Stimulated activated CD8-positive, alpha-beta memory T cell treated with anti-CD3 and anti-CD28 coated beads, Interleukin-12 subunit alpha, Interleukin-12 subunit beta, amount 100 ng/mL, for 4 hours (primary cell): ENCODE measurements around the gene SEPTIN10.
A peak's percentile ranks its signal among the peaks of the same experiment; 100 is the strongest.
"Not testable (repeated sequence)": the region's sequence is repeated elsewhere in the genome, so short reads cannot be mapped to it uniquely, and the experiment has no call there.

Source experiments
- DNase-seq: peaks from one replicate; pipeline ENCODE4 v3.0.0-alpha.2; 2020; ENCODE audit warnings: low read depth

SEPTIN10 gene

GRCh38 chr2:109545828-109546713 is 67.7 kb downstream of the SEPTIN10 start:
- peak; percentile 22 for DNase-seq

- DNase-seq = no peak
Measured at GRCh38 chr2:109542384-109542783, 71.4 kb downstream of the SEPTIN10 start.

- DNase-seq = no peak
Measured at GRCh38 chr2:109538546-109538945, 75.2 kb downstream of the SEPTIN10 start.

GRCh38 chr2:109537565-109538222 is 76.1 kb downstream of the SEPTIN10 start:
- no peak for DNase-seq

- DNase-seq = not testable (repeated sequence)
Measured at GRCh38 chr2:109536556-109536955, 77.2 kb downstream of the SEPTIN10 start.

- DNase-seq = no peak
Measured at GRCh38 chr2:109535217-109535946, 78.4 kb downstream of the SEPTIN10 start.

GRCh38 chr2:109533823-109534222 is 79.9 kb downstream of the SEPTIN10 start:
- DNase-seq = no peak

- DNase-seq = no peak
Measured at GRCh38 chr2:109532728-109533076, 81.1 kb downstream of the SEPTIN10 start.

GRCh38 chr2:109531896-109532727 is 81.7 kb downstream of the SEPTIN10 start:
- no peak for DNase-seq

GRCh38 chr2:109531221-109531620 is 82.5 kb downstream of the SEPTIN10 start:
- no peak for DNase-seq

- DNase-seq = no peak
Measured at GRCh38 chr2:109530712-109531111, 83.1 kb downstream of the SEPTIN10 start.

- no peak for DNase-seq
Measured at GRCh38 chr2:109529532-109530449, 84.0 kb downstream of the SEPTIN10 start.

- no peak for DNase-seq
Measured at GRCh38 chr2:109528811-109529501, 84.8 kb downstream of the SEPTIN10 start.

- no peak for DNase-seq
Measured at GRCh38 chr2:109527846-109528705, 85.7 kb downstream of the SEPTIN10 start.

- no peak for DNase-seq
Measured at GRCh38 chr2:109527079-109527478, 86.7 kb downstream of the SEPTIN10 start.

GRCh38 chr2:109526442-109526970 is 87.3 kb downstream of the SEPTIN10 start:
- DNase-seq = no peak

GRCh38 chr2:109525836-109526235 is 87.9 kb downstream of the SEPTIN10 start:
- no peak for DNase-seq

GRCh38 chr2:109523536-109524361 is 90.0 kb downstream of the SEPTIN10 start:
- no peak for DNase-seq
